NT2/D1 (cell line): ENCODE results near the gene SFN.

ENCODE experiments used
- DNase-seq: peaks from one replicate; pipeline ENCODE4 v3.0.0-alpha.2; 2011; ENCODE audit warnings: low read depth, low spot score
- H3K27me3 ChIP-seq: 2 replicates; pipeline ENCODE4 v1.6.0; 2011; ENCODE audit warnings: mild to moderate bottlenecking; ENCODE audit not compliant: insufficient read length, insufficient read depth
- H3K36me3 ChIP-seq: 2 replicates; pipeline ENCODE4 v1.6.1; 2011; ENCODE audit warnings: mild to moderate bottlenecking, low read length, mixed read lengths; ENCODE audit not compliant: insufficient read depth, insufficient read length
- H3K4me1 ChIP-seq: 2 replicates; pipeline ENCODE4 v1.5.1; 2011; ENCODE audit not compliant: insufficient read depth, insufficient read length
- H3K4me3 ChIP-seq: 2 replicates; pipeline ENCODE4 v1.5.1; 2011; ENCODE audit warnings: low read depth; ENCODE audit not compliant: insufficient read length
- H3K9ac ChIP-seq: 2 replicates; pipeline ENCODE4 v1.6.0; 2011; ENCODE audit warnings: low read depth; ENCODE audit not compliant: insufficient read length
- H3K9me3 ChIP-seq: 2 replicates; pipeline ENCODE4 v1.5.1; 2011; ENCODE audit warnings: mild to moderate bottlenecking, low read length; ENCODE audit not compliant: insufficient read depth
- SUZ12 ChIP-seq: IDR thresholded peaks from 2 replicates; pipeline ENCODE4 v1.6.1; 2011; ENCODE audit not compliant: insufficient read length, insufficient read depth; ENCODE audit errors: extremely low read depth
- YY1 ChIP-seq: IDR thresholded peaks from 2 replicates; pipeline ENCODE4 v1.6.1; 2011; ENCODE audit not compliant: insufficient read length, insufficient read depth
- ZNF274 ChIP-seq: IDR thresholded peaks from 2 replicates; pipeline ENCODE4 v1.6.1; 2011; ENCODE audit warnings: mild to moderate bottlenecking, low read depth, low read length

The SFN gene

GRCh38 chr1:26853600-26853999, 9.3 kb upstream of the SFN start:
- H3K4me3 ChIP-seq = no peak overlapping the region
- H3K4me1 ChIP-seq = peaks cover 19% of the 10 kb centered on the region
- peaks cover 69% of the 10 kb centered on the region for H3K36me3 ChIP-seq
- H3K9me3 ChIP-seq = no peaks in the 10 kb centered on the region
- TF ChIP-seq YY1 (no peak), ZNF274 (no peak), SUZ12 (no peak)
- no peaks in the 10 kb centered on the region for H3K27me3 ChIP-seq
- H3K9ac ChIP-seq = no peak overlapping the region
- DNase-seq = no peak

GRCh38 chr1:26854906-26855305, 8.0 kb upstream of the SFN start:
- TF ChIP-seq YY1 (no peak), ZNF274 (no peak), SUZ12 (no peak)
- peaks cover 25% of the 10 kb centered on the region for H3K4me1 ChIP-seq
- no peaks in the 10 kb centered on the region for H3K27me3 ChIP-seq

GRCh38 chr1:26855636-26856035, 7.3 kb upstream of the SFN start:
- H3K36me3 ChIP-seq = peaks cover 48% of the 10 kb centered on the region
- peaks cover 25% of the 10 kb centered on the region for H3K4me1 ChIP-seq
- DNase-seq = no peak
- H3K27me3 ChIP-seq = no peaks in the 10 kb centered on the region
- no peak overlapping the region for H3K4me3 ChIP-seq
- TF ChIP-seq YY1 = no peak
- no peak for TF ChIP-seq ZNF274
- TF ChIP-seq SUZ12 = no peak
- no peak overlapping the region for H3K9ac ChIP-seq
- H3K9me3 ChIP-seq = no peaks in the 10 kb centered on the region

More at GRCh38 chr1:26854906-26855305, 8.0 kb upstream of the SFN start:
- H3K36me3 ChIP-seq = peaks cover 56% of the 10 kb centered on the region
- no peak for DNase-seq
- no peak overlapping the region for H3K9ac ChIP-seq
- H3K9me3 ChIP-seq = no peaks in the 10 kb centered on the region
- no peak overlapping the region for H3K4me3 ChIP-seq

GRCh38 chr1:26856181-26856580, 6.8 kb upstream of the SFN start:
- TF ChIP-seq SUZ12 (no peak), ZNF274 (no peak), YY1 (no peak)
- Histone ChIP-seq H3K27me3 (no peaks in the 10 kb centered on the region), H3K4me1 (peaks cover 25% of the 10 kb centered on the region), H3K36me3 (peaks cover 43% of the 10 kb centered on the region), H3K4me3 (no peak overlapping the region), H3K9ac (no peak overlapping the region), H3K9me3 (no peaks in the 10 kb centered on the region)
- no peak for DNase-seq

- Histone ChIP-seq H3K36me3 (peaks cover 36% of the 10 kb centered on the region), H3K9ac (no peak overlapping the region), H3K27me3 (no peaks in the 10 kb centered on the region), H3K4me3 (no peak overlapping the region), H3K4me1 (peaks cover 30% of the 10 kb centered on the region), H3K9me3 (no peaks in the 10 kb centered on the region)
- TF ChIP-seq ZNF274 (no peak), YY1 (no peak), SUZ12 (no peak)
- no peak for DNase-seq
These were observed 6.1 kb upstream of the SFN start for GRCh38 chr1:26856604-26857469.

- DNase-seq = no peak
- no peaks in the 10 kb centered on the region for H3K27me3 ChIP-seq
- no peaks in the 10 kb centered on the region for H3K9me3 ChIP-seq
- peaks cover 29% of the 10 kb centered on the region for H3K36me3 ChIP-seq
- no peak overlapping the region for H3K4me3 ChIP-seq
- TF ChIP-seq ZNF274 (no peak), SUZ12 (no peak), YY1 (no peak)
- peaks cover 37% of the 10 kb centered on the region for H3K4me1 ChIP-seq
- H3K9ac ChIP-seq = no peak overlapping the region
These were observed 5.4 kb upstream of the SFN start for GRCh38 chr1:26857473-26858060.

- peaks cover 36% of the 10 kb centered on the region for H3K4me1 ChIP-seq
- peaks cover 23% of the 10 kb centered on the region for H3K36me3 ChIP-seq
- TF ChIP-seq SUZ12 (no peak), YY1 (no peak), ZNF274 (no peak)
- H3K9ac ChIP-seq = no peak overlapping the region
- H3K9me3 ChIP-seq = no peaks in the 10 kb centered on the region
- no peak overlapping the region for H3K4me3 ChIP-seq
- no peak for DNase-seq
- no peaks in the 10 kb centered on the region for H3K27me3 ChIP-seq
These were observed 4.8 kb upstream of the SFN start for GRCh38 chr1:26858160-26858559.
